Activated CD8-positive, alpha-beta memory T cell treated with anti-CD3 and anti-CD28 coated beads, Interleukin-2, amount 50 U/mL, for 1 hour (primary cell): ENCODE results near the gene METRNL.
"Not testable (repeated sequence)": the region's sequence is repeated elsewhere in the genome, so short reads cannot be mapped to it uniquely, and the experiment has no call there.

Experiments
- DNase-seq: peaks from one replicate; pipeline ENCODE4 v3.0.0-alpha.2; 2020; ENCODE audit errors: extremely low read depth

Gene METRNL, protein sequence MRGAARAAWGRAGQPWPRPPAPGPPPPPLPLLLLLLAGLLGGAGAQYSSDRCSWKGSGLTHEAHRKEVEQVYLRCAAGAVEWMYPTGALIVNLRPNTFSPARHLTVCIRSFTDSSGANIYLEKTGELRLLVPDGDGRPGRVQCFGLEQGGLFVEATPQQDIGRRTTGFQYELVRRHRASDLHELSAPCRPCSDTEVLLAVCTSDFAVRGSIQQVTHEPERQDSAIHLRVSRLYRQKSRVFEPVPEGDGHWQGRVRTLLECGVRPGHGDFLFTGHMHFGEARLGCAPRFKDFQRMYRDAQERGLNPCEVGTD

DNA sequence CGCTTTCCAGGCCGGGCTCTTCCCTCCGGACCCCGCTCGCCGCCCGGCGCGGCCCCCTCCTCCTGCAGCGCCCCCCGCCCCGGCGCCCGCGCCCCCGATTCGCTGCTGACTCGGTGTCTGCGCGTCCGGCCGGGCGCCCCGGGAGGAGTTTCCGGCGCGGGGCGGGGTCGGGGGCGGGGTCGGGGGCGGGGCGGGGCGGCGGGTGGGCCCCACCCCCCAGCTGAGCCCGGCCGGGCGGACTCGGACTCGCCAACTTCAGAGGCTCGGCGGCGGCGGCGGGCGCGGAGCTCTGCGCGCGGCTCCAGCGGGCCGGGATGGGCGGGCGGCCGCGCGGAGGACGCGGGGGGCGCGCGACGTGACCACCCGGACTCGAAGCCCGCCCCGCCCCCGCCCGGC is at the start of gene METRNL:
Gene METRNL, plus strand, starts transcription at position 258 of the 396 bp plus-strand sequence. CDS start 207 bp downstream, outside the sequence.
- no peak for DNase-seq

DNA sequence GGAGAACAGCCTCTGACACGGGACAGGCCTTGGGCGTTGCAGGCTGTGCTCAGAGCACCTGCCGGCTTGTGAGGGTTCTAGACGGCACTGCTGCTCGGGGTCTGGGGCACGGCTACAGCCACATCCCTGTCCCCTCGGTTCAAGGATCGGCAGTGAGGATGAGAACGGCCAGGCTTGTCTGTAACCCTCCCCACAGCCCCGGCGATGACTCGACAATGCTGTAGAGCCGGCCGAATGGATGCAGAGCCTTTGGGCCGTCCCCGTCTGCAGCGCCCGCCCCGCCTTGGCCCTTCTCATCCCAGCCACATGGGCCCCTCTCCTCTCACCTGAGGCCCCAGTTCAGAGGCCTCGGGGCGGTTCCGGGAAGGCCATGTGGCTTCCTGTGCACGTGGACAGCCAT is 49.0 kb upstream of the METRNL start:
- DNase-seq = no peak

DNA sequence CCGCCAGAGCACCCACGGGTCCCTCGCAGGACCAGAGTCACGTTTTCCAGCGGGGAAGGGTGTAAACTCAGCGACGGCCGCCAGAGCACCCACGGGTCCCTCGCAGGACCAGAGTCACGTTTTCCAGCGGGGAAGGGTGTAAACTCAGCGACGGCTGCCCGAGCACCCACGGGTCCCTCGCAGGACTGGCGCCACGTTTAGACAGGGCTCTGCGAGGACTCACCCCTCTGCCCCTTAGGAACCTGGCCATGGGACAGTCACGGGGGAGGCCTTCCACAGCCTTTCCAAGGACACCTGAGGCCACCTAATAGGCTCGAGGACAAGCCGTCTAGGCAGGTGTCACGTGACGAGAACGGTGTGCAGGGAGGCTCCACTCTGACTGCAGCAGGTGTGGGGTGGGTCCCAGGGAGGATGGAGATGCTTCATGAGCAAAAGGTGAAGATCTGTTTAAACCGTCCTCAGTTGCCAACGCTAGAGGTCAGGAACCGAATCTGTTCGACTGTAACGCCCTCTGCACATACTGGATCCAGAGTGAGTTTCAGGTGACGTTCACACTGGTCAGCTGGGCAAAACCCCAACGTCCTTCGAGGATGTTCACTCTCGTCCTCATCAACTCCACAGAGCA is 48.0 kb upstream of the METRNL start:
- no peak for DNase-seq

DNA sequence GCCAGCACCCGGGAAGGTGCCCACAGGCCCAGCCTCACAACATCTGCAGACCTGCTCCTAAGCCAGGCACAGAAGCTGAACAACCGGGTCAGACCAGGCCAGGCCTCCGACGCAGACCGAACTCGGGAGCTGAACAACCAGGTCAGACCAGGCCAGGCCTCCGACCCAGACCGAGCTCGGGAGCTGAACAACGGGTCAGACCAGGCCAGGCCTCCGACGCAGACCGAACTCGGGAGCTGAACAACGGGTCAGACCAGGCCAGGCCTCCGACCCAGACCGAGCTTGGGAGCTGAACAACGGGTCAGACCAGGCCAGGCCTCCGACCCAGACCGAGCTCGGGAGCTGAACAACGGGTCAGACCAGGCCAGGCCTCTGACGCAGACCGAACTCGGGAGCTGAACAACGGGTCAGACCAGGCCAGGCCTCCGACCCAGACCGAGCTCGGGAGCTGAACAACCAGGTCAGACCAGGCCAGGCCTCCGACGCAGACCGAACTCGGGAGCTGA is 47.4 kb upstream of the METRNL start:
- not testable (repeated sequence) for DNase-seq

DNA sequence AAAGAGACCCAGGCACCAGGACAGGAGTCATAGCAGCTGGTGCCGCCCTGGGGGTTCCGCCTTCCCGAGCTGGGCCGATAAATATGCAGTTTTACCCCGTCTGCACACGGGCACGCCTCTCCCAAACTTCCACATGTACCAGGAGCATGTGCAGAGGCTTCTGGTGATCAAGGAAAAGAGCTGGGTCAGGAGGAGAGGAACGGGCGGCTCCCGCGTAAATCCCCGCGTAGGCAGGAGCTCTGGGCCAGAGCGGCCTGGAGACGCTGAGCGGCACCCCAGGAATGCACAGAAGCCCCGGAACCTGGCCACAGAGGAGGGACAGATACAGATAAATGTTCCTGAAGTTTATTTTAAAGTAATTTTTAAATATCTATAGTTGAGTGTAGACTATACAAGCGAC is 46.6 kb upstream of the METRNL start:
- DNase-seq = no peak

DNA sequence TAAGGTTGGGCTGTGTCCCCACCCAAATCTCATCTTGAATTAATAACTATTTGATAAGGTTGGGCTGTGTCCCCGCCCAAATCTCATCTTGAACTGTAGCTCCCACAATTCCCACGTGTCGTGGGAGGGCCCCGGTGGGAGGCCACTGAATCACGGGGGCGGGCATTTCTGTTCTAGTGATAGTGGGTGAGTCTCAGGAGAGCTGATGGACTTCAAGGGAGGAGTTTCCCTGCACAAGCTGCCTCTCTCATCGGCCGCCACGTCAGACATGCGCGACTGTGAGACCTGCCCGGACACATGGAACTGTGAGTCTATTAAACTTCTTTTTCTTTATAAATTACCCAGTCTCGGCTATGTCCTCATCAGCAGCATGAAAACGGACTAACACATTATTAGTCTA is 44.9 kb upstream of the METRNL start:
- DNase-seq = no peak

DNA sequence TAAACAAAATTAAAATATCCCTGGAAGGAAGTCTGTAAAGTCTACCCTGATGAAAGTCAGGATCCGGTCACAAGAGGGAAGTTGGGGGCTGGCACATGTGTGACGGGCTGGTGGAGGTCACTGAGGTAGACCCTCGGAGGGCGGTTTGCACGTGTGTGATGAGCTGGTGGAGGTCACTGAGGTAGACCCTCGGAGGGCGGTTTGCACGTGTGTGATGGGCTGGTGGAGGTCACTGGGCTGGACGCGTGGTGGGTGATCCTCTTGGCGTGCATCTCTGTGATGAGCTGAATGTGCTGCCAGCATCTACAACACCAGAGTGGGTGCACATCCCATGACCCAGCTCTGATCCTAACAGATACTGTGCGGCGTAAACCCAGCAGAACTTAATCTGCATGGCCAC is 43.7 kb upstream of the METRNL start:
- DNase-seq = no peak

DNA sequence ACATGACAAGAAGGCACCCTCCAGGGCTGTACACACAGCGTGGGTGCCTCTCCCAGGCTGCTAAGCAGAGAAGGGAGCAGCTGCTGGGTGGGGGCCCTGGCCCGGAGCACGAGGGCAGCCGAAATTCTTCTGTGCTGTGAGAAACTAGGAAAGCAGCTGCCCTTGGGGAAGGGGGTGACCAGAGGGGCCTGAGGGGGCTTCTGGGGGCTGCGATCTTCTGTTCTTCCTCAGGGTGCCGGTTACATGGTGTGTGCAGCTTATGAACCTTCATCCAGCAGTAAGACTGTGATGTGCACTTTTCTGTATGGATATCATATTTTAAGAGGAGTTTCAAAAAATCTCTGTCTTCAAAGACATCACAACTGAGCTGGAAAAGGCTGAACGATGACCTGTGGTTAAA is 43.2 kb upstream of the METRNL start:
- no peak for DNase-seq

DNA sequence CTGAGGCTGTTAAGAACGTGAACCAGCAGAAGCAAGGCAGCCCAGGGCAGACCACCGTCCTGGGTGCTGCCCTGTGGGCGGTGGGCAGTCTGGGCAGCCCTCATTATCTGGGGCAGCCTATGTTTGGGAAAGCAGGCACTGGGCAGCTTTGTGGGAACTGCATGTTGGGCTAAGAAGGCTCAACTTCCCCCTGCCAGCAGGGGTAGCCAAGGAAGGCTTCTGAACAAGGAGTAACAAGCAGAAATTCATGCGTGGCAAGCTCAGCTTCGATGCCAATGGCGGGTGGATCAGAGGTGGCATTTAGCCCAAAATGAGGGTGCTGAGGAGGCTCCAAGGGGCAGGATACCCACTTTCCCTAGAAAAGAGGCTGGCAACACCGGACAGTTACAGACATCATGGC is 42.7 kb upstream of the METRNL start:
- no peak for DNase-seq

DNA sequence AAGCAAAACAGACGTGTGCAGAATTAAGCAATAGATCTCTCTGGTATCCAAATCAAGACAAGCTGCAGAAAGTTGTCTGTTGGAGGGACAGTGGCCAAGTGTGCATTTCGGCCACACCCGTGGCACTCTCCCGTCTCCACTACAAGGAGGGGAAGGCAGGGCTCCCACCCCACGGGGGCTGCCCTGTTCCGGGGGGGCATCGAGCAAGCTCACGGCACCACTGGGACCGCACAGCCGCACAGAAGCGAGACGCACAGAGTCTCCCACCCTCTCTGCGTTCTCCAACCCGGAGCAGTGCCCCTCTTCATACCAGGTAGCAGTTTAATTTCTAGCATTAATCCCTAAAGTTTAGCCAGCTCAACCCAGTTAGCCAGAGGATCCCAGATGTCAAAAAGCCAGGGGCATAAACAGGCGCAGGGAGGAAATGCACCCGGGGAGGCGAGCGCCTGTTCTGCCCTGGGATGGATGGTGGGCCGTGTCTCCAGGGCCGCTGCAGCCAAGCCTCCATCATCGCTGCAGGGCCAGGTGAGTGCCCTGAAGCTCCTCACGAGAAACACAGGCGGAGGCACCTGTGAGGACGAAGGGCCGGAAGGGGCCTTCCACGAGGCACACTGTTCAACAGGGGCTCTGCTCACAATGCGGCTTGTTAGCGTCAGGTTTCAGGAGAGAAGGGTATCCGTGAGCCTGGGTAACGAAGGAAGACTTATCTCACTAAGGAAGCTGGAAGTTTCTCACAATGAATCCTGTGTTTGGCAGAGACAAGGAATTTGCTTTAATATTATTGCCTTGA is 42.1 kb upstream of the METRNL start:
- DNase-seq = no peak

DNA sequence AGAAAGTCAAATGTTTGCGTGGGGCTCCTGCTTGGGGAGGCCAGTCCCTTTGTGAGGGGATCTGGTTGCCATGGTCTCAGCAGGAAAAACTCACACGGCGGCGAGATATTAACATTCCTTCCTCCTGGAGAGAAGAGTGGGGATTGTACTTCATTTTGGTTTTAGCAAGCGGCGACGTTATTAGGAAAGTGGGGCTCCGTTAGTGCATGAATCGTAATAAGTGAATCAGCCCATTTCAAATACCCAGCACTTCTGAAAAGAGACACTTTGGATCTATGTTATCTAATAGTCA is 41.6 kb upstream of the METRNL start:
- no peak for DNase-seq

DNA sequence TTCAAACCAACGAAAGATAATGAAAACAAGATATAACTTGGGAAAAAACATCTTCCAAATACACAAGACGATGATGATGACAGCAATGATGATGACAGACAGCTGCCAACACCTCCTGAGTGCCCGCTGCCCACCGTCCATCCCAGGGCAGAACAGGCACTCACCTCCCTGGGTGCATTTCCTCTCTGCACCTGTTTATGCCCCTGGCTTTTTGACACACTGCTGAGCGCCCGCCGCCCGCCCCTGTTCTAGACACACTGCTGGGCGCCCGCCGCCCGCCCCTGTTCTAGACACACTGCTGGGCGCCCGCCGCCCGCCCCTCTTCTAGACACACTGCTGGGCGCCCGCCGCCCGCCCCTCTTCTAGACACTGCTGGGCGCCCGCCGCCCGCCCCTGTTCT is 40.4 kb upstream of the METRNL start:
- DNase-seq = not testable (repeated sequence)

DNA sequence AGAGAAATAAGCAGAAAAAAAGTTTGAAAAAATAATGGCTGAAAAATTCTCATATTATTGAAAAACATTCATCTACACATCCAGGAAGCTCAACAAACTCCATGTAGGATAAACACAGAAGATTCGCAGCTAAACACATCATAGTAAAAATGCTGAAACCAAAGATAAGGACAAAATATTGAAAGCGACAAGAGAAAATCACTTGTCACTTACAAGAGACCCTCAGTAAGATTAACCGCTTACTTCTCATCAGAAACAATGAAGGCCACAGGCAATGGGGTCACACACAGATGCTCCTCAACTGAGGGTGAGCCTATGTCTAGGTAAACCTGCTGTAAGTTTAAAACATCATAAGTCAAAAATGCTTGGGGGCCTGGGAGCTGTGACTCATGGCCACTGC is 38.1 kb upstream of the METRNL start:
- no peak for DNase-seq

DNA sequence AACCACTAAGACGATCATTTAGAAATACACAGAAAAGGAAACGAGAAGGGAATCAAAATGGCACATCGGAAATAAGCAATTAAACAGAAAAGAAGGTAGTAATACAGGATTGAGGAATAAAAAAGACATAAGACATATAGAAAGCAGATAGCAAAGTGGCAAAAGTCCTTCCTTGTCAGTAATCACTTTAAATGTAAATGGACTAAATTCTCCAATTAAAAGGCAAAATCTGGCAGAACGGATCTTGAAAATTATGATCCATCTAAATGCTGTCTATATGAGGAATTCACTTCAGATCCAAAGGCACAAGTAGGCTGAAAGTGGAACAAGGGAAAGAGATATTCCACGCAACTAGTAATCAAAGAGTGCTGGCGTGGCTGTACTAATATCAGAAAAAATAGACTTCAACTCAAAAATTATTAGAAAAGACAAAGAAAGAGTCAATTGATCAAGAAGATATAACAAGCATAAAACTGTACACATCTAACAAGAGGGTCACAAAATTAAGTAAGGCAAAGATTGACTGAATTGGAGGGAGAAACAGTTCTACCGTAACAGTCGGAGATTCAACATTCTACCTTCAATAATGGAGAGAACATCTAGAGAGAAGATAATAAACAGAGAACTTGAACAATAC is 36.8 kb upstream of the METRNL start:
- no peak for DNase-seq

DNA sequence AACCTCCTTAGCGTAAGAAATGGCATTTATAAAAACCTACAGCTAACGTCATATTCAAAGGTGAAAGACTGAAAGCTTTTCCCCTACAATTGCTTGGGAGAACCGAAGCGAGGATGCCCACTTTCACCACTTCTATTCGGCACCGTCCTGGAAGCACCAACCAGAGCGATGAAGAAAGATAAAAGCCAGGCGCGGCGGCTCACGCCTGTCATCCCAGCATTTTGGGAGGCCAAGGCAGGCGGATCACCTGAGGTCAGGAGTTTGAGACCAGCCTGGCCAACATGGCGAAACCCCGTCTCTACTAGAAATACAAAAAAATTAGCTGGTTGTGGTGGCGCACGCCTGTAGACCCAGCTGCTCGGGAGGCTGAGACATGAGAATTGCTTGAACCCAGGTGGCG is 34.9 kb upstream of the METRNL start:
- DNase-seq = not testable (repeated sequence)

DNA sequence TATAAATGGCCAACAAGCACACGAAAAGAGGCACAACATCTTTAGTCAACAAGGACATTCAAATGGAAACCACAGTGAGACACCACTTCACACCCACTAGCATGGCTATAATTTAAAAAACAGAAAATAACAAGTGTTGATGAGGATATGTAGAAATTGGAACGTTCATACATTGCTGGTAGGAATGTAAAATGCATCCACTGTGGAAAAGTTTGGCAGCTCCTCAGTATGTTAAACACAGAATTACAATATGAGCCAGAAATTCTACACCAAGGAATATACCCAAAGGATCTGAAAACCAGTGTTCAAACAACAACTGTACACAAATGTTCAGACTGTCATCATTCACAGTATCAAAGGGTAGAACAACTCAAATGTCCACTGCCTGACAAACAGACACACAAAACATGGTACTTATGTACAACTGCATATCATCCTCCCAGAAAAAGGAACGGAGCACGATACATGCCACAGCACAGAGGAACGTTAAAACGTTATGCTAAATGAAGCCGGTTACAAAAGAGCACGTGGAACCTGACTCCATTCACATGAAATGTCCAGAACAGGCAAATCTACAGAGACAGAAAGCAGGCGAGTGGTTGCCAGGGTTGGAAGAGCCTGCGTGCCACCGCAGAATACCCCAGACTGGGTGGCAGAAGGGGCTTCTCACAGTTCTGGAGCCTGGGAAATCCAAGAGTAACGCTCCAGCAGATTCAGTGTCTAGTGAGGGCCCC is 32.8 kb upstream of the METRNL start:
- DNase-seq = no peak

DNA sequence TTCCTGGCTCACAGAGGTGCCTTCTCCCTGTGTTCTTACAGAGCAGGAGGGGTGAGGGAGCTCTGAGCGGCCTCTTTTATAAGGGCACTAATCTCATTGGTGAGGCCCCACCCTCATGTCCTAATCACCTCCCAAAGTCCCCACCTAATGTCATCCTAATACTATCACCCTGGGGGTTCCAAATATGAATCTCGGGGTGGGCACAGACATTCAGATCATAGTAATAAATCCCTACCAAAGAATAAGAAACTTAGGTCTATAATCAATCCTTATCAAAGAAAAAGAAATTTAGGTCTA is 32.3 kb upstream of the METRNL start:
- no peak for DNase-seq

DNA sequence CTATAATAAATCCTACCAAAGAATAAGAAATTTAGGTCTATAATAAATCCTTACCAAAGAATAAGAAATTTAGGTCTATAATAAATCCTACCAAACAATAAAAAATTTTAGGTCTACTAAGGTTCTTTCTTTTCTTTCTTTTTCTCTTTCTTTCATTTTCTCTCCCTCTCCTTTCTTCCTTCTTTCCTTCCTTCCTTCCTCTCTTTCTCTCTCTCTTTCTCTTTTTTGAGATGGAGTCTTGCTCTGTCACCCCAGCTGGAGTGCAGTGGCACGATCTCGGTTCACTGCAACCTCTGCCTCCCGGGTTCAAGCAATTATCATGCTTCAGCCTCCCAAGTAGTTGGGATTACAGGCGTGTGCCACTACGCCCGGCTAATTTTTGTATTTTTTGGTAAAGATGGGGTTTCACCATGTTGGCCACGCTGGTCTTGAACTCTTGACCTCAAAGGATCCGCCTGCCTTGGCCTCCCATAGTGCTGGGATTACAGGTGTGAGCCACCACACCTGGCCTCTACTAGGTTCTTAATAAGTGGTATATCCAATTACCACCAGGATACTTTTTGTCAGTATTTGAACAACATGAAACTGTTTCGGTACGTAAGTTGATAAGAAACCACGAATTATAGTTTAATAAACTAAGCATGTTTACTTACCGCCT is 31.5 kb upstream of the METRNL start:
- not testable (repeated sequence) for DNase-seq

DNA sequence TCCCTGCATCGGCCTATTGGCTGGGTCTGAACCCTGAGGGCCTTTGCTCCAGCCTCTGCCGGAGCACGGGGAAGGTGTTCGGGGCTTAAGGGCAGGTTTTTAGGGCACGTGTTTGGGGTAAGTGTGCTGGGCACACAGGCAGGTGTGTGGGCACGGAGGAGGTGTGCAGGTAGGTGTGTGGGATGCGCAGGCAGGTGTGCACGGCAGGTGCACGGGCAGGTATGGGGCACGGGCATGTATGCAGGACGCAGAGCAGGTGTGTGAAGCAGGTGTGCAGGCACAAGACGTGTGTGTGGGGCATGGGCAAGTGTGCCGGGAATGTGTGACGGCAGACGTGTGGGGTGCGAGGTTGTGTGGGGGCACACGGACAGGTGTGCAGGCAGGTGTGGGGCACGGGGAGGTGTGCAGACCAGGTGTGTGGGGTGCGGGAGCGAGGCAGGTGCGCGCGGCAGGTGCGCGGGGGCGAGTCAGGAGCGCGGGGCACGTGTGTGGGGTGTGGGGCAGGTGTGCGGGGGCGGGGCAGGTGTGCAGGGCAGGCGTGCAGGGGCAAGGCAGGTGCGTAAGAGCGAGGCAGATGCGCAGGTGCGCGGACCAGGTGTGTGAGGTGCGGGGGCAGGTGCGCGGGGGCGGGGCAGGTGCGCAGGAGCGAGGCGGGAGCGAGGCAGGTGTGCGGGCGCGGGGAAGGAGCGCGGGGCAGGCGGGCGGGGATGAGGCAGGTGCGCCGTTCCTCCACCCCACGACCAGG is 28.6 kb upstream of the METRNL start:
- no peak for DNase-seq

DNA sequence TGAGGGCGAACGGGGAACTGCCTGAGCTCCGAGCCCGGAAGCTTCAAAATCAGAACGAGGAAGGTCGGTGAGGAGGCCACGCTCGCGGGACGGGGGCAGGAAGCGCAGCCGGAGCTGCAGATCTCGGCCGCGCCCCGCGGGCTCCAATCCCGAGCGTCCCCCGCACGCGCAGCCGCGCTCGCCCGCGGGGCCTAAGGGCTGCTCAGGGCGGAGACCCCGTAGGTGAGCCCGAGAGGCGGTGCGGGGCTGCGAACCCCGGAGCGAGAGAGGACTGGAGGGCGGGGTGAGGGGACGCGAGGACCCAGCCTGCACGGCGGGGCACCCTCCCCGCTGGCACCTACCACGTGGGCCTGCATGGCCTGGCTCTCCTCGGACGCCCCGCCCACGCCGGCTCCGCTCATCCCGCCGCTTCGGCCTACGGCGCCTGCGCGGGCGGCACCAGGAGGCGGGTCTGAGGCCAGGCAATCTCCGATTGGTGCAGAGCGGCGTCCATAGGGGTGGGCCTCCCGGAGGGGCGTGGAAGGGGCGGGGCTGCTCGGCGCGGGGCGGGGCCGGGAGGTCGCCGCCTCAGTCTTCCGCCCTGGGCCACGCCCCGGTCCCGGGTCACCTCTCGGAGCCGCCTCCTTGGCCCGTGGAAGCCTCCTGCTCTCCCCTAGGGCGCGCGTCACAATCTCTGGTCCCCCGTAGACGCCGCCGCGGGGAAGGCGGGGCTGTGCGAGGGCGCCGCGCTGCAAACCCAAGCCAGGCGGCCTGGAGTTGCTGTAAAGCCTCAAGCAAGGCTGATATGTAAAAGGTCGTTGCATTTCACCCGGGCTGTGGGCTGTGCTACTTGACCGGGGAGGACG is 27.8 kb upstream of the METRNL start:
- peak; percentile 91 for DNase-seq
